ENCODE measurements around the gene INPP4A. TPM values are rescaled to one million over a fixed set of nuclear protein-coding genes. Genes with fewer than 3 reads are reported as not detected.

The INPP4A gene
- polyA plus RNA-seq, 1 donor (not counting 4 experiments of a cell fraction or from before 2014, with no cell fraction given) = 10.7 TPM

DNA sequence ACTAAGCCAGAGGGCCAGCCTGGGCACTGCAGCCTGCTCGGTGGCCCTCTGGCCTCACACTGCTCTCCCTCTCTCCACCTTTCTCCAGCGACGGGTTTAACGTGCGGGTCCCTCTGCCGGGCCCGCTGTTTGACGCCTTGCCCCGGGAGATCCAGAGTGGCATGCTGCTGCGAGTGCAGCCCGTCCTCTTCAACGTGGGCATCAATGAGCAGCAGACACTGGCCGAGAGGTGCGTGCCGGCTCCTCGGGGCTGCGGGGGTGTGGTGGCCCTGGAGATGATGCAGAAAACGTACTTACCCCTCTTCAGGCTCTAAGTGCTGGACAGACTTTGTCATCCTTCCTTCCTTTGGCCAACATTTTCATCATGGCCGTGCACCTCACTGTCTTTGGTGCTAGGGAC, 121.3 kb downstream of the INPP4A start:
- FAIRE-seq (no peak), DNase-seq (ENCODE audit: low read depth, low spot score) (no peak)
- TF ChIP-seq EZH2 (IDR thresholded peaks at IDR 0.05; ENCODE audit: low read length) = no peak
- TF ChIP-seq, protein P1, sequence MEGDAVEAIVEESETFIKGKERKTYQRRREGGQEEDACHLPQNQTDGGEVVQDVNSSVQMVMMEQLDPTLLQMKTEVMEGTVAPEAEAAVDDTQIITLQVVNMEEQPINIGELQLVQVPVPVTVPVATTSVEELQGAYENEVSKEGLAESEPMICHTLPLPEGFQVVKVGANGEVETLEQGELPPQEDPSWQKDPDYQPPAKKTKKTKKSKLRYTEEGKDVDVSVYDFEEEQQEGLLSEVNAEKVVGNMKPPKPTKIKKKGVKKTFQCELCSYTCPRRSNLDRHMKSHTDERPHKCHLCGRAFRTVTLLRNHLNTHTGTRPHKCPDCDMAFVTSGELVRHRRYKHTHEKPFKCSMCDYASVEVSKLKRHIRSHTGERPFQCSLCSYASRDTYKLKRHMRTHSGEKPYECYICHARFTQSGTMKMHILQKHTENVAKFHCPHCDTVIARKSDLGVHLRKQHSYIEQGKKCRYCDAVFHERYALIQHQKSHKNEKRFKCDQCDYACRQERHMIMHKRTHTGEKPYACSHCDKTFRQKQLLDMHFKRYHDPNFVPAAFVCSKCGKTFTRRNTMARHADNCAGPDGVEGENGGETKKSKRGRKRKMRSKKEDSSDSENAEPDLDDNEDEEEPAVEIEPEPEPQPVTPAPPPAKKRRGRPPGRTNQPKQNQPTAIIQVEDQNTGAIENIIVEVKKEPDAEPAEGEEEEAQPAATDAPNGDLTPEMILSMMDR (optimal IDR thresholded peaks at IDR 0.05 in 1 of 3, IDR thresholded peaks at IDR 0.05 in 1 of 3, conservative IDR thresholded peaks at IDR 0.05 in 1 of 3; ENCODE audit: extremely low read depth in 1 of 3, insufficient read depth in 2 of 3, low read length in 3 of 3) = no peak
- Histone ChIP-seq H3K9me3 (ENCODE audit: control insufficient read depth, low read depth, low read length) (no peaks in the 10 kb centered on the region), H2AFZ (ENCODE audit: control insufficient read depth, low read length) (no peak overlapping the region), H3K9me1 (ENCODE audit: control insufficient read depth, extremely low read depth, insufficient read depth, low read length) (peaks cover 4% of the 10 kb centered on the region), H3K36me3 (ENCODE audit: control insufficient read depth in 2 of 2, extremely low read depth in 1 of 2, insufficient read depth in 2 of 2, low read length in 2 of 2) (peaks cover 11 to 14% of the 10 kb centered on the region in 2 experiments), H3K4me1 (ENCODE audit: control insufficient read depth, extremely low read depth, insufficient read depth, low read length) (peaks cover 16% of the 10 kb centered on the region), H3K9ac (ENCODE audit: control insufficient read depth, extremely low read depth, insufficient read depth, low read length) (no peak overlapping the region), H3K27ac (ENCODE audit: control insufficient read depth, insufficient read depth, low read length) (no peak overlapping the region), H3K4me3 (ENCODE audit: control insufficient read depth in 2 of 3, extremely low read depth in 1 of 3, insufficient read depth in 2 of 3, low read depth in 1 of 3, low read length in 3 of 3) (no peak overlapping the region), H3K27me3 (ENCODE audit: control insufficient read depth, extremely low read depth, insufficient read depth, low read length) (no peaks in the 10 kb centered on the region), H3K4me2 (ENCODE audit: control insufficient read depth, extremely low read depth, insufficient read depth, low read depth, low read length) (no peak overlapping the region), H4K20me1 (ENCODE audit: control insufficient read depth, extremely low read depth, insufficient read depth, low read length) (no peaks in the 10 kb centered on the region), H3K79me2 (ENCODE audit: control insufficient read depth, insufficient read depth, low read length) (no peaks in the 10 kb centered on the region)
- dilution Hi-C loops (cut with MboI; ENCODE audit: extremely low pct_ligation_motif_present, low sequenced_read_pairs) = no loop called here

DNA sequence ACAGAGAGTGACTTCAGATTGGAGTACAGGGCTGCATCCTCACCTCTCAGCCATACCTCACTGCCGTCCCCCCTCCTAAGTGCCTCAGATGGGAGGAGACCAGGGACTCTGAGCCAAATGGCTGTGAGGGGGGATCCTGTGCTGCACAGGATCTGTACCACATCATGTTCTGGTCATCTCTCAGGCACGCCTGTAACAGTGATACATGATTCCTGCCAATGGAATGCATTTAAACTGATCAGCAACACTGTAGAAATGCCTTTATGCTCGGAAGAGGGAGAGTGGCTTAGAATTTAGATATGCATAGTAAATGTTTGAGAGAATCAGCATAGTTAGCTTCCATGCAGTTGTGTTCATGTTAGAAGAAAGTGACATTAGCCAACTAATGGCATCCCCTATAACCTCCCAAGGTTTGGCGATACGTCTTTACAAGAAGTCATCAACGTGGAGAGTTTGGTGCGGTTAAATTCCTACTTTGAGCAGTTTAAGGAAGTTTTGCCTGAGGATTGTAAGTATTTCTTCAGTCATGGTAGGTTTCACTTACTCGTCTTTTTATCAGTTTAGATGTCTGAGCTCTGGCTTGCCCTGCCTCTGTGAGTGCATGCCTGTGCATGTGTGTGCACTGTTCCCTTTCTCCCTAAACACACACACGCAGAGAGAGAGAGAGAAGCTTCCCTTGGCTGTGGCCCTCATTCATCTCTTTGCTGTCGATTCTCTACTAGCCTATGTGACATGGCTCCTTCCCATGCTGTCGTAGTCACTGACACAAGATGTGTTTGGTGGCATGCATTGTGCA, 123.7 kb downstream of the INPP4A start:
- no peak overlapping the region for H3K4me3 ChIP-seq (ENCODE audit: control insufficient read depth in 2 of 3, extremely low read depth in 1 of 3, insufficient read depth in 2 of 3, low read depth in 1 of 3, low read length in 3 of 3)
- H3K27me3 ChIP-seq (ENCODE audit: control insufficient read depth, extremely low read depth, insufficient read depth, low read length) = no peaks in the 10 kb centered on the region
- H3K4me2 ChIP-seq (ENCODE audit: control insufficient read depth, extremely low read depth, insufficient read depth, low read depth, low read length) = peak overlapping the region; percentile 66
- H3K36me3 ChIP-seq (ENCODE audit: control insufficient read depth in 2 of 2, extremely low read depth in 1 of 2, insufficient read depth in 2 of 2, low read length in 2 of 2) = peaks cover 11 to 13% of the 10 kb centered on the region in 2 experiments
- no peak overlapping the region for H2AFZ ChIP-seq (ENCODE audit: control insufficient read depth, low read length)
- no peaks in the 10 kb centered on the region for H4K20me1 ChIP-seq (ENCODE audit: control insufficient read depth, extremely low read depth, insufficient read depth, low read length)
- FAIRE-seq (peak; percentile 92), DNase-seq (ENCODE audit: low read depth, low spot score) (no peak)
- H3K9me1 ChIP-seq (ENCODE audit: control insufficient read depth, extremely low read depth, insufficient read depth, low read length) = peaks cover 4% of the 10 kb centered on the region
- TF ChIP-seq, protein P1 (optimal IDR thresholded peaks at IDR 0.05 in 1 of 3, IDR thresholded peaks at IDR 0.05 in 1 of 3, conservative IDR thresholded peaks at IDR 0.05 in 1 of 3; ENCODE audit: extremely low read depth in 1 of 3, insufficient read depth in 2 of 3, low read length in 3 of 3) = no peak
- no peak for TF ChIP-seq EZH2 (IDR thresholded peaks at IDR 0.05; ENCODE audit: low read length)
- dilution Hi-C loops (cut with MboI; ENCODE audit: extremely low pct_ligation_motif_present, low sequenced_read_pairs) = no loop called here
- H3K9ac ChIP-seq (ENCODE audit: control insufficient read depth, extremely low read depth, insufficient read depth, low read length) = no peak overlapping the region
- H3K79me2 ChIP-seq (ENCODE audit: control insufficient read depth, insufficient read depth, low read length) = no peaks in the 10 kb centered on the region
- H3K9me3 ChIP-seq (ENCODE audit: control insufficient read depth, low read depth, low read length) = no peaks in the 10 kb centered on the region
- peaks cover 16% of the 10 kb centered on the region for H3K4me1 ChIP-seq (ENCODE audit: control insufficient read depth, extremely low read depth, insufficient read depth, low read length)
- peak overlapping the region; percentile 46 for H3K27ac ChIP-seq (ENCODE audit: control insufficient read depth, insufficient read depth, low read length)
